Heart left ventricle (tissue), 13 donors: Measurements from ENCODE around the gene ZDHHC14.

Experiments used
- POLR2A ChIP-seq, 2 donors: fragments of 450-650 bp; IDR thresholded peaks; one replicate each; pipeline ENCODE4 v1.6.1; 2017; ENCODE audit warnings: antibody characterized with exemption in 2 of 2, mild to moderate bottlenecking in 2 of 2, moderate library complexity in 2 of 2
- TF ChIP-seq, protein P1 (sequence below), 12 donors: fragments of 200-600 bp; sonication (generic) in 4 of 12; IDR thresholded peaks; one replicate each; pipeline versions ENCODE4 v1.5.0 to v1.8.0; 2018 to 2022; ENCODE audit warnings: antibody characterized with exemption in 12 of 12, mild to moderate bottlenecking in 5 of 12
- donor health status: ischemic (EF 13 %, LVEDD 7.1; RV severe dilation, severe dysfunction).
- donor health status: DM: no; HTN: yes; CAD: no.
- donor health status: DM: no; HTN: no; CAD: no.
- donor health status: ischemic (EF 25% LVEDD 6.9; RV normal size, moderate dysfunction).
- donor health status: ischemic (EF 25% LVEDD 5.7; RV mildly dilated, moderate dysfunction).
- donor health status: ischemic (EF 35%, LVEDD 5.7; RV mildly dilated, moderate dysfunction).
- donor health status: nonischemic (EF 11% LVEDD 7.7; RV severe dilation, severe dysfunction).
- donor health status: DM: yes; HTN: yes; CAD: no.
- donor health status: PGD.
- donor health status: ischemic (EF 29% LVEDD 5.4; RV normal size, mild dysfunction).
- donor health status: nonischemic (EF 23%, LVEDD 6.1; RV moderate dilation, normal function).

DNA sequence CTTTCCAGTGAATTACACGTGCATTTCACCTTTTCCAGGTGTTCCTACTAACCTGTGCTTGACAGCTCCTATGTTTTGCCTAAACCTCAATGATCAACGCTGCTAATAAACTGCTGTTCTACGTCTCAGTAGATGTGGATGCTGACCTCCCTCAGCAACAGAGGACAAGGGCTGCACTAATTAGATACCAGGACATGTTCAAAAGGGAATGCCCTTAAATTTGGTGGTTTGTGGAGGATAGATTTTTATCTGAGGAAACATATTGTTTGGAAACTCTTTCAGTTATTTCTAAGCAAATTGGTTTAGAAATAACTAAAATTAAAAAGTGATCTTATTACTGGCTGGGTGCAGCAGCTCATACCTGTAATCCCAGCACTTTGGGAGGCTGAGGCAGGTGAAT, 19.1 kb upstream of the ZDHHC14 start:
- TF ChIP-seq, protein P1, sequence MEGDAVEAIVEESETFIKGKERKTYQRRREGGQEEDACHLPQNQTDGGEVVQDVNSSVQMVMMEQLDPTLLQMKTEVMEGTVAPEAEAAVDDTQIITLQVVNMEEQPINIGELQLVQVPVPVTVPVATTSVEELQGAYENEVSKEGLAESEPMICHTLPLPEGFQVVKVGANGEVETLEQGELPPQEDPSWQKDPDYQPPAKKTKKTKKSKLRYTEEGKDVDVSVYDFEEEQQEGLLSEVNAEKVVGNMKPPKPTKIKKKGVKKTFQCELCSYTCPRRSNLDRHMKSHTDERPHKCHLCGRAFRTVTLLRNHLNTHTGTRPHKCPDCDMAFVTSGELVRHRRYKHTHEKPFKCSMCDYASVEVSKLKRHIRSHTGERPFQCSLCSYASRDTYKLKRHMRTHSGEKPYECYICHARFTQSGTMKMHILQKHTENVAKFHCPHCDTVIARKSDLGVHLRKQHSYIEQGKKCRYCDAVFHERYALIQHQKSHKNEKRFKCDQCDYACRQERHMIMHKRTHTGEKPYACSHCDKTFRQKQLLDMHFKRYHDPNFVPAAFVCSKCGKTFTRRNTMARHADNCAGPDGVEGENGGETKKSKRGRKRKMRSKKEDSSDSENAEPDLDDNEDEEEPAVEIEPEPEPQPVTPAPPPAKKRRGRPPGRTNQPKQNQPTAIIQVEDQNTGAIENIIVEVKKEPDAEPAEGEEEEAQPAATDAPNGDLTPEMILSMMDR (IDR thresholded peaks at IDR 0.05): no peak
- TF ChIP-seq POLR2A (IDR thresholded peaks at IDR 0.05): no peak
